COLO668 (cell line): ENCODE results near the gene ZBP1.

Experiments used
- DNase-seq: peaks from one replicate; lab custom pipeline; 2025; ENCODE audit not compliant: unreplicated experiment; lab: John Stamatoyannopoulos, UW

ZBP1 gene

GRCh38 chr20:57658833-57659516, 38.7 kb upstream of the ZBP1 start:
- no peak for DNase-seq

GRCh38 chr20:57658447-57658832, 38.2 kb upstream of the ZBP1 start:
- no peak for DNase-seq

- no peak for DNase-seq
These were observed 37.6 kb upstream of the ZBP1 start for GRCh38 chr20:57657535-57658446.

- DNase-seq, result no peak
These were observed 36.8 kb upstream of the ZBP1 start for GRCh38 chr20:57656821-57657534.

GRCh38 chr20:57656252-57656820, 36.1 kb upstream of the ZBP1 start:
- DNase-seq, result no peak

- DNase-seq, result no peak
These were observed 35.6 kb upstream of the ZBP1 start for GRCh38 chr20:57655809-57656155.

GRCh38 chr20:57654998-57655808, 35.0 kb upstream of the ZBP1 start:
- no peak for DNase-seq

- DNase-seq, result peak; percentile 26
These were observed 34.3 kb upstream of the ZBP1 start for GRCh38 chr20:57654363-57654997.

- no peak for DNase-seq
These were observed 33.7 kb upstream of the ZBP1 start for GRCh38 chr20:57653910-57654309.

- DNase-seq, result no peak
These were observed 33.3 kb upstream of the ZBP1 start for GRCh38 chr20:57653546-57653900.

- no peak for DNase-seq
These were observed 32.6 kb upstream of the ZBP1 start for GRCh38 chr20:57652606-57653545.

GRCh38 chr20:57651881-57652605, 31.8 kb upstream of the ZBP1 start:
- no peak for DNase-seq

- peak; percentile 14 for DNase-seq
These were observed 30.7 kb upstream of the ZBP1 start for GRCh38 chr20:57650756-57651483.

- no peak for DNase-seq
These were observed 30.0 kb upstream of the ZBP1 start for GRCh38 chr20:57650266-57650665.

- DNase-seq, result no peak
These were observed 29.4 kb upstream of the ZBP1 start for GRCh38 chr20:57649617-57650015.

- DNase-seq, result no peak
These were observed 28.8 kb upstream of the ZBP1 start for GRCh38 chr20:57648878-57649616.
